Peyer's patch (tissue), 4 donors: ENCODE data around the gene NUFIP1.

ENCODE experiments used
- POLR2A ChIP-seq, 2 donors: fragments of 450-650 bp; IDR thresholded peaks; one replicate each; pipeline ENCODE4 v1.5.1; 2017; ENCODE audit warnings: antibody characterized with exemption in 2 of 2, mild to moderate bottlenecking in 2 of 2, moderate library complexity in 2 of 2
- TF ChIP-seq, protein P1 (sequence below), 6 experiments: fragments of 450-650 bp in 4 of 6; fragments of 200-600 bp in 2 of 6; sonication (generic) in 1 of 6; IDR thresholded peaks; one replicate each; pipeline ENCODE4 v1.5.1; 2017 to 2019; ENCODE audit warnings: antibody characterized with exemption in 6 of 6, mild to moderate bottlenecking in 3 of 6, moderate library complexity in 1 of 6

DNA sequence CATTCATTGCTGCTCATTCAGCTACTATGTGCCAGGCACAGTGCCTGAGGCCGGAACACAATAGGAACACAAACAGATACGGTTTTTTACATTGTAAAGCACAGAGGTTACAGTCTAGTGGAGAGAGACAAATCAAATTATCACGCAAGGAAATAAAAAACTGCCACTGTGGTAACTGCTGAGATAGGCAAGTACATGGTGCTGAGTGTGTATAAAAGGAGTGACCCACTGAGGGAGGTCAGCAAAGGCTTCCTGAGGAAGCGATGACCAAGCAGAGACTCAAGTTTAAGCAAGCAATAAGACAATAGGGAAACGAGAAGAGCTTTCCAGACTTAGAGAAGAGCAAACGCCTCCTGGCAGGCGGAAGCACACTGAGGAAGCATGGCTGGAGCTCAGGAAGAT, 56.4 kb downstream of the NUFIP1 start:
- TF ChIP-seq, protein P1, sequence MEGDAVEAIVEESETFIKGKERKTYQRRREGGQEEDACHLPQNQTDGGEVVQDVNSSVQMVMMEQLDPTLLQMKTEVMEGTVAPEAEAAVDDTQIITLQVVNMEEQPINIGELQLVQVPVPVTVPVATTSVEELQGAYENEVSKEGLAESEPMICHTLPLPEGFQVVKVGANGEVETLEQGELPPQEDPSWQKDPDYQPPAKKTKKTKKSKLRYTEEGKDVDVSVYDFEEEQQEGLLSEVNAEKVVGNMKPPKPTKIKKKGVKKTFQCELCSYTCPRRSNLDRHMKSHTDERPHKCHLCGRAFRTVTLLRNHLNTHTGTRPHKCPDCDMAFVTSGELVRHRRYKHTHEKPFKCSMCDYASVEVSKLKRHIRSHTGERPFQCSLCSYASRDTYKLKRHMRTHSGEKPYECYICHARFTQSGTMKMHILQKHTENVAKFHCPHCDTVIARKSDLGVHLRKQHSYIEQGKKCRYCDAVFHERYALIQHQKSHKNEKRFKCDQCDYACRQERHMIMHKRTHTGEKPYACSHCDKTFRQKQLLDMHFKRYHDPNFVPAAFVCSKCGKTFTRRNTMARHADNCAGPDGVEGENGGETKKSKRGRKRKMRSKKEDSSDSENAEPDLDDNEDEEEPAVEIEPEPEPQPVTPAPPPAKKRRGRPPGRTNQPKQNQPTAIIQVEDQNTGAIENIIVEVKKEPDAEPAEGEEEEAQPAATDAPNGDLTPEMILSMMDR (IDR thresholded peaks at IDR 0.05): no peak
- no peak for TF ChIP-seq POLR2A (IDR thresholded peaks at IDR 0.05)
